HEK293 (cell line): ENCODE measurements around the gene PARP6.

Experiments used
- CTCF ChIA-PET: fragments of 350-600 bp; formaldehyde crosslinking; extraction: SDS; loops from one replicate; lab custom pipeline; 2021; ENCODE audit warnings: antibody characterized with exemption; lab: Yijun Ruan, JAX
- POLR2A ChIA-PET: fragments of 300-600 bp; formaldehyde crosslinking; extraction: SDS; loops from one replicate; lab custom pipeline; 2020; ENCODE audit warnings: antibody characterized with exemption, inconsistent platforms; lab: Yijun Ruan, JAX
- H3K27ac ChIP-seq: fragments of 200-500 bp; sonication (Bioruptor generic); 2 replicates; pipeline ENCODE4 v1.5.1; 2014; ENCODE audit warnings: low read depth, low read length, control low read depth, inconsistent platforms; ENCODE audit errors: extremely low read depth
- H3K36me3 ChIP-seq, 2 experiments: fragments of 200-500 bp in 1 of 2; sonication (Bioruptor generic) in 1 of 2; 1 replicate in 1 of 2; 2 replicates in 1 of 2; pipeline ENCODE4 v1.5.1; 2014 to 2017; ENCODE audit warnings: inconsistent platforms in 2 of 2, low read length in 2 of 2; ENCODE audit not compliant: control insufficient read depth in 2 of 2, insufficient read depth in 1 of 2
- H3K4me1 ChIP-seq: fragments of 200-500 bp; sonication (Bioruptor generic); 2 replicates; pipeline ENCODE4 v1.5.1; 2014; ENCODE audit warnings: mild to moderate bottlenecking, low read length, inconsistent platforms; ENCODE audit not compliant: control insufficient read depth, insufficient read depth
- H3K4me3 ChIP-seq: 2 replicates; pipeline ENCODE4 v1.5.1; 2011; ENCODE audit warnings: low read depth, mild to moderate bottlenecking, control low read depth, low read length, moderate library complexity
- H3K9me3 ChIP-seq: fragments of 200-500 bp; sonication (Bioruptor generic); 2 replicates; pipeline ENCODE4 v1.5.1; 2014; ENCODE audit warnings: low read depth, low read length, inconsistent platforms; ENCODE audit not compliant: control insufficient read depth, insufficient read depth
- ELK4 ChIP-seq: IDR thresholded peaks from 2 replicates; pipeline ENCODE4 v1.6.1; 2011; ENCODE audit warnings: mild to moderate bottlenecking, low read depth, low read length, borderline replicate concordance
- GFI1B ChIP-seq: fragments of 450-650 bp; formaldehyde crosslinking; IDR thresholded peaks from 2 replicates; pipeline ENCODE4 v1.5.1; 2016; ENCODE audit warnings: missing biosample characterization, missing genetic modification characterization
- KLF10 ChIP-seq: fragments of 450-650 bp; IDR thresholded peaks from 2 replicates; pipeline ENCODE4 v1.5.1; 2018; ENCODE audit warnings: missing biosample characterization, mild to moderate bottlenecking, missing genetic modification characterization
- KLF7 ChIP-seq: fragments of 450-650 bp; formaldehyde crosslinking; IDR thresholded peaks from 2 replicates; pipeline ENCODE4 v1.5.1; 2016; ENCODE audit warnings: missing biosample characterization, missing genetic modification characterization, borderline replicate concordance
- KLF8 ChIP-seq: fragments of 450-650 bp; formaldehyde crosslinking; IDR thresholded peaks from 2 replicates; pipeline ENCODE4 v1.5.1; 2016; ENCODE audit warnings: missing biosample characterization, missing genetic modification characterization
- MYNN ChIP-seq: fragments of 450-650 bp; formaldehyde crosslinking; IDR thresholded peaks from 2 replicates; pipeline ENCODE4 v1.5.1; 2016; ENCODE audit warnings: missing biosample characterization, missing genetic modification characterization, borderline replicate concordance
- MZF1 ChIP-seq: fragments of 450-650 bp; formaldehyde crosslinking; IDR thresholded peaks from 2 replicates; pipeline ENCODE4 v1.5.1; 2017; ENCODE audit warnings: missing biosample characterization, missing genetic modification characterization, borderline replicate concordance
- SP7 ChIP-seq: fragments of 450-650 bp; formaldehyde crosslinking; IDR thresholded peaks from 2 replicates; pipeline ENCODE4 v1.5.1; 2016; ENCODE audit warnings: missing biosample characterization, missing genetic modification characterization
- WT1 ChIP-seq: fragments of 450-650 bp; formaldehyde crosslinking; IDR thresholded peaks from 2 replicates; pipeline ENCODE4 v1.5.1; 2016; ENCODE audit warnings: missing biosample characterization, missing genetic modification characterization
- ZBTB1 ChIP-seq: fragments of 450-650 bp; formaldehyde crosslinking; IDR thresholded peaks from 2 replicates; pipeline ENCODE4 v1.5.1; 2016; ENCODE audit warnings: missing biosample characterization, missing genetic modification characterization
- ZBTB48 ChIP-seq: fragments of 450-650 bp; formaldehyde crosslinking; IDR thresholded peaks from 2 replicates; pipeline ENCODE4 v1.5.1; 2016; ENCODE audit warnings: missing biosample characterization, missing genetic modification characterization
- ZNF114 ChIP-seq: fragments of 450-650 bp; formaldehyde crosslinking; IDR thresholded peaks from 2 replicates; pipeline ENCODE4 v1.5.0; 2017; ENCODE audit warnings: missing biosample characterization, missing genetic modification characterization
- ZNF132 ChIP-seq: fragments of 450-650 bp; formaldehyde crosslinking; IDR thresholded peaks from 2 replicates; pipeline ENCODE4 v1.5.1; 2017; ENCODE audit warnings: missing biosample characterization, missing genetic modification characterization, borderline replicate concordance
- ZNF146 ChIP-seq: fragments of 450-650 bp; formaldehyde crosslinking; IDR thresholded peaks from 2 replicates; pipeline ENCODE4 v1.5.1; 2016; ENCODE audit warnings: missing biosample characterization, missing genetic modification characterization
- ZNF148 ChIP-seq: fragments of 450-650 bp; formaldehyde crosslinking; IDR thresholded peaks from 2 replicates; pipeline ENCODE4 v1.5.0; 2017; ENCODE audit warnings: missing biosample characterization, missing genetic modification characterization, borderline replicate concordance
- ZNF211 ChIP-seq: fragments of 450-650 bp; formaldehyde crosslinking; IDR thresholded peaks from 2 replicates; pipeline ENCODE4 v1.5.1; 2016; ENCODE audit warnings: low read depth, missing biosample characterization, missing genetic modification characterization
- ZNF274 ChIP-seq, 2 experiments: fragments of 200-500 bp in 1 of 2; fragments of 450-650 bp in 1 of 2; sonication (Bioruptor generic) in 1 of 2; formaldehyde crosslinking in 1 of 2; IDR thresholded peaks; 2 replicates each; pipeline versions ENCODE4 v1.5.1 to v1.6.1; 2014 to 2016; ENCODE audit warnings: borderline replicate concordance in 1 of 2, inconsistent platforms in 1 of 2, low read length in 1 of 2, missing biosample characterization in 1 of 2, missing genetic modification characterization in 1 of 2
- ZNF335 ChIP-seq: fragments of 450-650 bp; formaldehyde crosslinking; conservative IDR thresholded peaks from 2 replicates; pipeline ENCODE4 v1.5.1; 2016; ENCODE audit warnings: missing biosample characterization, missing genetic modification characterization
- ZNF48 ChIP-seq: fragments of 450-650 bp; formaldehyde crosslinking; IDR thresholded peaks from 2 replicates; pipeline ENCODE4 v1.5.1; 2016; ENCODE audit warnings: missing biosample characterization, missing genetic modification characterization
- ZNF501 ChIP-seq: fragments of 450-650 bp; formaldehyde crosslinking; IDR thresholded peaks from 2 replicates; pipeline ENCODE4 v1.5.1; 2016; ENCODE audit warnings: missing biosample characterization, missing genetic modification characterization
- ZNF521 ChIP-seq: fragments of 450-650 bp; formaldehyde crosslinking; IDR thresholded peaks from 2 replicates; pipeline ENCODE4 v1.5.1; 2017; ENCODE audit warnings: missing biosample characterization, mild to moderate bottlenecking, missing genetic modification characterization
- ZNF580 ChIP-seq: fragments of 450-650 bp; formaldehyde crosslinking; IDR thresholded peaks from 2 replicates; pipeline ENCODE4 v1.5.1; 2016; ENCODE audit warnings: missing biosample characterization, missing genetic modification characterization
- ZNF658 ChIP-seq: fragments of 450-650 bp; formaldehyde crosslinking; IDR thresholded peaks from 2 replicates; pipeline ENCODE4; 2016; ENCODE audit warnings: missing biosample characterization, missing genetic modification characterization
- ZNF660 ChIP-seq: fragments of 450-650 bp; IDR thresholded peaks from 2 replicates; pipeline ENCODE4 v1.5.1; 2018; ENCODE audit warnings: missing biosample characterization, mild to moderate bottlenecking, missing genetic modification characterization
- ZNF664 ChIP-seq: fragments of 450-650 bp; formaldehyde crosslinking; IDR thresholded peaks from 2 replicates; pipeline ENCODE4 v1.5.1; 2016; ENCODE audit warnings: missing biosample characterization, missing genetic modification characterization
- ZNF692 ChIP-seq: fragments of 450-650 bp; formaldehyde crosslinking; IDR thresholded peaks from 2 replicates; pipeline ENCODE4 v1.5.1; 2016; ENCODE audit warnings: missing biosample characterization, missing genetic modification characterization
- ZNF768 ChIP-seq: fragments of 450-650 bp; formaldehyde crosslinking; IDR thresholded peaks from 2 replicates; pipeline ENCODE4 v1.5.1; 2018; ENCODE audit warnings: missing biosample characterization, mild to moderate bottlenecking, missing genetic modification characterization
- ZNF785 ChIP-seq: fragments of 450-650 bp; formaldehyde crosslinking; IDR thresholded peaks from 2 replicates; pipeline ENCODE4 v1.5.1; 2016; ENCODE audit warnings: missing biosample characterization, missing genetic modification characterization
- TF ChIP-seq, protein P1 (sequence below): fragments of 450-650 bp; formaldehyde crosslinking; IDR thresholded peaks from 2 replicates; pipeline ENCODE4 v1.5.1; 2017; ENCODE audit warnings: missing biosample characterization, missing genetic modification characterization

PARP6 gene

GRCh38 chr15:72319985-72320671, 47.8 kb upstream of the PARP6 start, which contains the start of gene CELF6:
CELF6 (minus strand) TSS chr15:72320157; CDS start chr15:72319874, 283 bp downstream.
- ChIA-PET POLR2A (interaction anchor here (0.6 kb wide), 2 partner anchors 56 to 89 kb away, joined by 3 read pairs; partner anchors contain the start of genes HEXA and PKM), CTCF (interaction anchor here (1.0 to 1.1 kb wide), 2 partner anchors 7 to 23 kb away, joined by 3 to 4 read pairs; no protein-coding TSS in a partner anchor)
- no peak within 1 kb of the TSS for H3K27ac ChIP-seq
- TF ChIP-seq ZNF501 = peak; percentile 86
- no peak for TF ChIP-seq ZNF521 (tag by site-specific recombination)
- TF ChIP-seq ZNF335 (tag by site-specific recombination) = peak; percentile 100
- no peak for TF ChIP-seq ZNF580 (tag by site-specific recombination)
- no peak for TF ChIP-seq ZNF148 (tag by site-specific recombination)
- TF ChIP-seq ZNF768 (tag by site-specific recombination) = no peak
- peak; percentile 87; the same call in 1 of the 2 replicates for TF ChIP-seq MZF1 (tag by site-specific recombination)
- TF ChIP-seq WT1 (tag by site-specific recombination) = peak; percentile 49; the same call in 1 of the 2 replicates
- TF ChIP-seq KLF10 (tag by site-specific recombination) = peak; percentile 100
- no peak for TF ChIP-seq ZNF48 (tag by site-specific recombination)
- TF ChIP-seq ZNF146 = 0 out of 2 replicates have a peak, but pooled peaks have one; percentile 19
- no peak for TF ChIP-seq ZNF274 (IDR thresholded peaks at IDR 0.05; ENCODE audit: low read length)
- TF ChIP-seq ZNF274 (tag by site-specific recombination; IDR thresholded peaks at IDR 0.05; ENCODE audit: borderline replicate concordance) = no peak
- no peak for TF ChIP-seq GFI1B
- TF ChIP-seq ZNF660 (tag by site-specific recombination) = peak; percentile 38; the same call in 1 of the 2 replicates
- no peak for TF ChIP-seq ELK4
- TF ChIP-seq ZBTB48 (tag by site-specific recombination) = peak; percentile 68
- TF ChIP-seq MYNN = peak; percentile 83
- TF ChIP-seq, protein P1, sequence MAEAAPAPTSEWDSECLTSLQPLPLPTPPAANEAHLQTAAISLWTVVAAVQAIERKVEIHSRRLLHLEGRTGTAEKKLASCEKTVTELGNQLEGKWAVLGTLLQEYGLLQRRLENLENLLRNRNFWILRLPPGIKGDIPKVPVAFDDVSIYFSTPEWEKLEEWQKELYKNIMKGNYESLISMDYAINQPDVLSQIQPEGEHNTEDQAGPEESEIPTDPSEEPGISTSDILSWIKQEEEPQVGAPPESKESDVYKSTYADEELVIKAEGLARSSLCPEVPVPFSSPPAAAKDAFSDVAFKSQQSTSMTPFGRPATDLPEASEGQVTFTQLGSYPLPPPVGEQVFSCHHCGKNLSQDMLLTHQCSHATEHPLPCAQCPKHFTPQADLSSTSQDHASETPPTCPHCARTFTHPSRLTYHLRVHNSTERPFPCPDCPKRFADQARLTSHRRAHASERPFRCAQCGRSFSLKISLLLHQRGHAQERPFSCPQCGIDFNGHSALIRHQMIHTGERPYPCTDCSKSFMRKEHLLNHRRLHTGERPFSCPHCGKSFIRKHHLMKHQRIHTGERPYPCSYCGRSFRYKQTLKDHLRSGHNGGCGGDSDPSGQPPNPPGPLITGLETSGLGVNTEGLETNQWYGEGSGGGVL (tag by site-specific recombination) = peak; percentile 35; the same call in 1 of the 2 replicates
- TF ChIP-seq ZNF114 (tag by site-specific recombination) = no peak
- TF ChIP-seq ZNF664 (tag by site-specific recombination) = no peak
- TF ChIP-seq SP7 (tag by site-specific recombination) = peak; percentile 80
- TF ChIP-seq ZNF692 (tag by site-specific recombination) = peak; percentile 70
- peak; percentile 90 for TF ChIP-seq KLF8
- no peak for TF ChIP-seq ZNF211 (tag by site-specific recombination)
- TF ChIP-seq ZNF785 (tag by site-specific recombination) = peak; percentile 98
- no peak for TF ChIP-seq ZNF658 (tag by site-specific recombination)
- no peak for TF ChIP-seq KLF7 (tag by site-specific recombination)
- TF ChIP-seq ZNF132 (tag by site-specific recombination) = no peak
- peak; percentile 72; the same call in 1 of the 2 replicates for TF ChIP-seq ZBTB1

More at GRCh38 chr15:72319985-72320671, 47.8 kb upstream of the PARP6 start, which contains the start of gene CELF6:
- Histone ChIP-seq H3K36me3 (no peaks in the 10 kb centered on the region), H3K9me3 (no peaks in the 10 kb centered on the region), H3K4me1 (peaks cover 5% of the 10 kb centered on the region; the same call in 1 of the 2 replicates), H3K4me3 (peak within 1 kb of the TSS; percentile 60)
